Glutamatergic neuron (in vitro differentiated cells): ENCODE data around the gene TGM2. TPM values are rescaled to one million over a fixed set of nuclear protein-coding genes. Genes with fewer than 3 reads are reported as not detected.

Experiments
- DNase-seq: peaks from one replicate; pipeline ENCODE4 v3.0.0; 2022
- H3K27ac Mint-ChIP-seq: one replicate; pipeline ENCODE4 v1.8.0; 2020; ENCODE audit warnings: mild to moderate bottlenecking, mixed read lengths, inconsistent platforms; ENCODE audit not compliant: unreplicated experiment
- H3K27me3 Mint-ChIP-seq: one replicate; pipeline ENCODE4 v1.8.0; 2020; ENCODE audit warnings: mild to moderate bottlenecking, moderate library complexity, mixed read lengths, inconsistent platforms; ENCODE audit not compliant: unreplicated experiment
- H3K36me3 Mint-ChIP-seq: one replicate; pipeline ENCODE4 v1.8.0; 2020; ENCODE audit warnings: mild to moderate bottlenecking, mixed read lengths, inconsistent platforms; ENCODE audit not compliant: unreplicated experiment
- H3K4me1 Mint-ChIP-seq: one replicate; pipeline ENCODE4 v1.8.0; 2020; ENCODE audit warnings: mild to moderate bottlenecking, low read depth, mixed read lengths, inconsistent platforms; ENCODE audit not compliant: unreplicated experiment
- H3K4me3 Mint-ChIP-seq: one replicate; pipeline ENCODE4 v1.8.0; 2020; ENCODE audit warnings: mild to moderate bottlenecking, mixed read lengths, inconsistent platforms; ENCODE audit not compliant: unreplicated experiment
- H3K9me3 Mint-ChIP-seq: one replicate; pipeline ENCODE4 v1.8.0; 2020; ENCODE audit warnings: mild to moderate bottlenecking, moderate library complexity, mixed read lengths, inconsistent platforms; ENCODE audit not compliant: unreplicated experiment
- total RNA-seq: library from RNA; stranded (reverse); fragmentation: NEBNext Ultra II Directional; extraction: Animal tissue kit (Norgen Biotek cat#: 25700); gene quantifications from one replicate; pipeline ENCODE4 v1.2.1, GENCODE V29; 2021; ENCODE audit not compliant: unreplicated experiment
- TF ChIP-seq, protein P1 (sequence below): fragments of 200-600 bp; sonication (generic); IDR thresholded peaks from one replicate; pipeline ENCODE4 v1.5.0; 2021; ENCODE audit not compliant: partially characterized antibody, unreplicated experiment

Gene TGM2
- total RNA-seq, 1 donor from 2014 or later = not detected

DNA sequence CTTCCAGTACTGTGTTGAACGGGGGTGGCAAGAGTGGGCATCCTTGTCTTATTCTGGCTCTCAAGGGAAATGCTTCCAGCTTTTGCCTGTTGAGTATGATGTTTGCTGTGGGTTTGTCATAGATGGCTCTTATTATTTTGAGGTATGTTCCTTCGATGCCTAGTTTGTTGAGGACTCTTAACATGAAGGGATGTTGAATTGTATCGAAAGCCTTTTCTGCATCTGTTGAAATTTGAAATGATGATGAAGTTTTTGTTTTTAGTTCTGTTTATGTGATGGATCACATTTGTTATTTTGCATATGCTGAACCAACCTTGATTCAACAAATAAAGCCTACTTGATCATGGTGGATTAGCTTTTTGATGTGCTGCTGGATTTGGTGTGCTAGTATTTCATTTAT, 83.5 kb downstream of the TGM2 start:
- Mint-ChIP-seq H3K36me3 (peaks cover 10% of the 10 kb centered on the region), H3K4me3 (no peak overlapping the region), H3K9me3 (peaks cover 5% of the 10 kb centered on the region), H3K27ac (no peak overlapping the region), H3K4me1 (peaks cover 16% of the 10 kb centered on the region), H3K27me3 (peaks cover 6% of the 10 kb centered on the region)
- no peak for DNase-seq
- TF ChIP-seq, protein P1, sequence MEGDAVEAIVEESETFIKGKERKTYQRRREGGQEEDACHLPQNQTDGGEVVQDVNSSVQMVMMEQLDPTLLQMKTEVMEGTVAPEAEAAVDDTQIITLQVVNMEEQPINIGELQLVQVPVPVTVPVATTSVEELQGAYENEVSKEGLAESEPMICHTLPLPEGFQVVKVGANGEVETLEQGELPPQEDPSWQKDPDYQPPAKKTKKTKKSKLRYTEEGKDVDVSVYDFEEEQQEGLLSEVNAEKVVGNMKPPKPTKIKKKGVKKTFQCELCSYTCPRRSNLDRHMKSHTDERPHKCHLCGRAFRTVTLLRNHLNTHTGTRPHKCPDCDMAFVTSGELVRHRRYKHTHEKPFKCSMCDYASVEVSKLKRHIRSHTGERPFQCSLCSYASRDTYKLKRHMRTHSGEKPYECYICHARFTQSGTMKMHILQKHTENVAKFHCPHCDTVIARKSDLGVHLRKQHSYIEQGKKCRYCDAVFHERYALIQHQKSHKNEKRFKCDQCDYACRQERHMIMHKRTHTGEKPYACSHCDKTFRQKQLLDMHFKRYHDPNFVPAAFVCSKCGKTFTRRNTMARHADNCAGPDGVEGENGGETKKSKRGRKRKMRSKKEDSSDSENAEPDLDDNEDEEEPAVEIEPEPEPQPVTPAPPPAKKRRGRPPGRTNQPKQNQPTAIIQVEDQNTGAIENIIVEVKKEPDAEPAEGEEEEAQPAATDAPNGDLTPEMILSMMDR = no peak

DNA sequence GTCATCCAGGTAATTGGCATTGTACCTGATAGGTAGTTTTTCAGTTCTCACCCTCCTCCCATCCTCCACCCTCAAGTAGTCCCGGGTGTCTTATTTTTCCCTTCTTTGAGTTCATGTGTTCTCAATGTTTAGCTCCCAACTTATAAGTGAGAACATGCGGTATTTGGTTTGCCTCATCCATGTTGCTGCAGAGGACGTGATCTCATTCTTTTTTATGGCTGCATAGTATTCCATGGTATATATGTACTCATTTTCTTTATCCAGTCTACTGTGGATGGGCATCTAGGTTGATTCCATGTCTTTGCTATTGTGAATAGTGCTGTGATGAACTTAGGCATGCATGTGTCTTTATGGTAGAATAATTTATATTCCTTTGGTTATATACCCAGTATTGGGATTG, 85.7 kb downstream of the TGM2 start:
- TF ChIP-seq, protein P1 = no peak
- peaks cover 6% of the 10 kb centered on the region for H3K27me3 Mint-ChIP-seq
- H3K27ac Mint-ChIP-seq = no peak overlapping the region
- H3K4me3 Mint-ChIP-seq = no peak overlapping the region
- peaks cover 5% of the 10 kb centered on the region for H3K9me3 Mint-ChIP-seq
- H3K36me3 Mint-ChIP-seq = peaks cover 10% of the 10 kb centered on the region
- no peak for DNase-seq
- peaks cover 16% of the 10 kb centered on the region for H3K4me1 Mint-ChIP-seq

DNA sequence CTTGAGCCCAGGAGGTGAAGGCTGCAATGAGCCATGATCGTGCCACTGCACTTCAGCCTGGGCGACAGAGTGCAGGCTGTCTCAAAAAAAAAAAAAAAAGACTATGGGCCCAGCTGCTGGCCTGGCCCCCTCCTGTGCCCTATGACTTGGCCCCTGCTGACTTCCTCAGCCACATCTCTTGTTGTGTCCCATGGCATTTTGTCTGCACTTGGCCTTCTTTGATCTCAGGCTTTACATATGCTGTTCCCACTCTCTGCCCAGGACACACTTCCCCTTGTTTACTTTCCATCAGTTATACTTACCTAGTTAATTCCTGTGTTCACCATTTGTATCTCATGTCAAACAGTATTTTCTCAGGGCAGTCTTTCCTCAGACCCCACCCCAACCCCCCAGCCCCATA, 87.0 kb downstream of the TGM2 start:
- Mint-ChIP-seq H3K27me3 (peaks cover 6% of the 10 kb centered on the region), H3K4me3 (no peak overlapping the region), H3K27ac (no peak overlapping the region), H3K36me3 (peaks cover 10% of the 10 kb centered on the region), H3K9me3 (peaks cover 5% of the 10 kb centered on the region), H3K4me1 (peaks cover 16% of the 10 kb centered on the region)
- DNase-seq = no peak
- TF ChIP-seq, protein P1 = no peak

Other genes with a start within 250 kb of the TGM2 start
- gene TTI1, start 131.8 kb downstream of the TGM2 start, total RNA-seq = 22.9 TPM
- gene RPRD1B, start 131.5 kb downstream of the TGM2 start, total RNA-seq = 29.2 TPM
- 1.6 TPM for gene KIAA1755, start 95.5 kb upstream of the TGM2 start, total RNA-seq
- gene BPI, start 138.9 kb upstream of the TGM2 start, total RNA-seq = not detected
- not detected for gene LBP, start 181.2 kb upstream of the TGM2 start, total RNA-seq